GM23338 (cell line): Measurements from ENCODE around the gene ARHGEF9. TPM values are rescaled to one million over a fixed set of nuclear protein-coding genes. Genes with fewer than 3 reads are reported as not detected.

Experiments
- ATAC-seq: fragments of 200-7000 bp; cut with Tn5 transposase; 3 replicates; pipeline ENCODE4 v1.9.1; 2020
- DNase-seq: peaks from one replicate; pipeline ENCODE4 v3.0.0-alpha.2; 2015; ENCODE audit warnings: low spot score
- H2AFZ ChIP-seq: fragments of 200-600 bp; sonication (generic); 2 replicates; pipeline ENCODE4 v1.8.0; 2016; ENCODE audit warnings: antibody characterized with exemption, mild to moderate bottlenecking, moderate library complexity
- H3F3A ChIP-seq: fragments of 200-600 bp; sonication (generic); replicated peaks from 2 replicates; pipeline ENCODE4 v1.8.0; 2017; ENCODE audit warnings: antibody characterized with exemption, mixed run types, low read depth
- H3K27ac ChIP-seq: fragments of 200-600 bp; sonication (generic); 2 replicates; pipeline ENCODE4 v1.6.1; 2016; ENCODE audit warnings: low read depth
- H3K27me3 ChIP-seq: fragments of 200-600 bp; sonication (generic); 2 replicates; pipeline ENCODE4 v1.8.0; 2016; ENCODE audit warnings: mild to moderate bottlenecking, mixed run types, moderate library complexity; ENCODE audit not compliant: insufficient read depth
- H3K36me3 ChIP-seq: fragments of 200-600 bp; sonication (generic); 2 replicates; pipeline ENCODE4 v1.8.0; 2016; ENCODE audit warnings: mild to moderate bottlenecking; ENCODE audit not compliant: insufficient read depth
- H3K4me1 ChIP-seq: fragments of 200-600 bp; sonication (generic); 2 replicates; pipeline ENCODE4 v1.8.0; 2016; ENCODE audit warnings: mild to moderate bottlenecking, moderate library complexity; ENCODE audit not compliant: insufficient read depth
- H3K4me2 ChIP-seq: fragments of 200-600 bp; sonication (generic); 2 replicates; pipeline ENCODE4 v1.7.1; 2017; ENCODE audit warnings: mixed run types
- H3K4me3 ChIP-seq: fragments of 200-600 bp; sonication (generic); 2 replicates; pipeline ENCODE4 v1.6.1; 2016; ENCODE audit warnings: mixed run types
- H3K79me2 ChIP-seq: fragments of 200-600 bp; sonication (generic); replicated peaks from 2 replicates; pipeline ENCODE4 v1.8.0; 2017; ENCODE audit warnings: mild to moderate bottlenecking; ENCODE audit not compliant: insufficient read depth
- H3K9me2 ChIP-seq: fragments of 200-600 bp; sonication (generic); 2 replicates; pipeline ENCODE4 v1.8.0; 2017; ENCODE audit not compliant: insufficient read depth
- H4K20me1 ChIP-seq: fragments of 200-600 bp; sonication (generic); replicated peaks from 2 replicates; pipeline ENCODE4 v1.8.0; 2017; ENCODE audit warnings: mild to moderate bottlenecking; ENCODE audit not compliant: insufficient read depth
- H3K27ac Mint-ChIP-seq: 2 replicates; pipeline ENCODE4 v1.8.0; 2020; ENCODE audit warnings: inconsistent platforms, mild to moderate bottlenecking, moderate library complexity, mixed read lengths
- H3K27me3 Mint-ChIP-seq: 3 replicates; pipeline ENCODE4 v1.8.0; 2022; ENCODE audit warnings: low read depth, mild to moderate bottlenecking, moderate library complexity, mixed read lengths, inconsistent platforms; ENCODE audit not compliant: insufficient read depth, poor library complexity
- H3K36me3 Mint-ChIP-seq: 3 replicates; pipeline ENCODE4 v1.8.0; 2021; ENCODE audit warnings: low read depth, mild to moderate bottlenecking, inconsistent platforms, moderate library complexity, mixed read lengths
- H3K4me1 Mint-ChIP-seq: 3 replicates; pipeline ENCODE4 v1.8.0; 2020; ENCODE audit warnings: mild to moderate bottlenecking, inconsistent platforms, mixed read lengths
- H3K4me3 Mint-ChIP-seq: 3 replicates; pipeline ENCODE4 v1.8.0; 2021; ENCODE audit warnings: moderate library complexity, mild to moderate bottlenecking, inconsistent platforms, mixed read lengths
- H3K9me3 Mint-ChIP-seq: 3 replicates; pipeline ENCODE4 v1.8.0; 2020; ENCODE audit warnings: moderate library complexity, mild to moderate bottlenecking, inconsistent platforms, mixed read lengths
- CREB1 ChIP-seq: fragments of 250-450 bp; sonication (Bioruptor Pico); IDR thresholded peaks from 2 replicates; pipeline ENCODE4 v1.5.0; 2020; ENCODE audit warnings: low read depth, mild to moderate bottlenecking, moderate library complexity
- EZH2phosphoT487 ChIP-seq: fragments of 200-600 bp; sonication (generic); IDR thresholded peaks from one replicate; pipeline ENCODE4 v1.8.1; 2018; ENCODE audit warnings: antibody characterized with exemption; ENCODE audit not compliant: unreplicated experiment
- JUNB ChIP-seq: IDR thresholded peaks from one replicate; pipeline ENCODE4 v1.6.1; 2016; ENCODE audit warnings: antibody characterized with exemption; ENCODE audit not compliant: unreplicated experiment
- NANOG ChIP-seq: IDR thresholded peaks from 2 replicates; pipeline ENCODE4 v1.6.1; 2016; ENCODE audit warnings: antibody characterized with exemption, borderline replicate concordance
- POLR2AphosphoS5 ChIP-seq: IDR thresholded peaks from 2 replicates; pipeline ENCODE4 v1.6.1; 2016; ENCODE audit warnings: antibody characterized with exemption, low read depth
- STAT1 ChIP-seq: IDR thresholded peaks from one replicate; pipeline ENCODE4 v1.6.1; 2016; ENCODE audit warnings: antibody characterized with exemption; ENCODE audit not compliant: unreplicated experiment
- ZNF114 ChIP-seq: fragments of 250-450 bp; sonication (Bioruptor Pico); IDR thresholded peaks from 2 replicates; pipeline ENCODE4 v1.5.0; 2020; ENCODE audit warnings: mild to moderate bottlenecking, moderate library complexity
- ZNF331 ChIP-seq: fragments of 250-450 bp; sonication (Bioruptor Pico); IDR thresholded peaks from 2 replicates; pipeline ENCODE4 v1.5.0; 2020; ENCODE audit warnings: low read depth, mild to moderate bottlenecking, moderate library complexity
- polyA plus RNA-seq: library from polyadenylated mRNA; unstranded; fragments of >200 nt; fragmentation: Nextera tagmentation; extraction: Ambion mirVana; gene quantifications from 2 replicates; pipeline ENCODE4 v1.2.1, GENCODE V29; 2016
- total RNA-seq: library from RNA; depleted of rRNA; stranded (reverse); fragments of >200 nt; shearing (Covaris generic); gene quantifications from 2 replicates; pipeline ENCODE4 v1.2.3, GENCODE V29; 2014
- TF ChIP-seq, protein P1 (sequence below), 2 experiments: fragments of 200-600 bp in 1 of 2; sonication (generic) in 1 of 2; conservative IDR thresholded peaks; 2 replicates each; pipeline versions ENCODE4 v1.5.1 to v1.6.1; 2016 to 2017; ENCODE audit warnings: antibody characterized with exemption in 2 of 2, low read depth in 2 of 2, mild to moderate bottlenecking in 2 of 2, moderate library complexity in 1 of 2
- TF ChIP-seq, protein P2 (sequence below): IDR thresholded peaks from 2 replicates; pipeline ENCODE4 v1.6.1; 2016; ENCODE audit warnings: antibody characterized with exemption

Gene ARHGEF9
- total and polyA plus RNA-seq, 2 experiments from 2014 or later: 23.1 to 35.9 TPM

DNA sequence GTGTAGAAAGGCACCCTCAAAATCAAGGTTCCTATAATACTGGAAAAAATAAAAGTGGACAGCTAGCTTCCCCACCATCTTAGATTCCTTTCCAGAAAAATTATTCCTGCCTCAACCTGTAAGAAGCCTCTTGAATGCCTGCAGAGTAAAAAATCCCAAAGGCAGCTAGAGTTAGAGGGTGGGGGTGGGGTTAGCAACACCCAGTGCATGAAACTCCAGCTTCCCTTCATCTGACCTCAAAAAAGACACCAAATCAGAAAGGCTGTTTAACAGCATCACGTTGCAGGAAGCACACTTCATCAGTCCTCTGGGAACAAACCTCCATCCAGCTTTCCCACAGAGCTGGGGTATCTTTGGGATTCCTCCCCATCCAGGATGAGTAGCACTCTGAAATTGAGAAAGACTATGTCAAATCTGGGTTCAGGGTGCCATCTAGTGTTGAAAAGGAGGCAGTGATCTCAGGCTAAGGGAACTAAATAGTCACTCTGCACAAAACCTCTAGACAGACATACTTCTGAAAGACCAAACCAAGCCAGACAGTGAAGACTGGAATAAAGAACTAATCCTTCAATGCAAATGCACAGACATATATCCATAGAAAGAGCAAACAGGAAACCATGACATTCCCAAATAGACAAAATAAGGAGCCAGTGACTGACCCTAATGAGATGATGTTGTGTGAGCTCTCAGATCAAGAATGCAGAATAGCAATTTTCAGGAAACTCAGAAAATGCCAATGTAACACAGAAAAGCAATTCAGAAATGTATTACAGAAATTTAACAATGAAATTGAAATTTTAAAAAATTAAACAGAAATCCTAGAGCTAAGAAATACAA lies 97.9 kb downstream of the ARHGEF9 start:
- peaks cover 10% of the 10 kb centered on the region; the same call in 2 of the 3 replicates for H3K9me3 Mint-ChIP-seq

DNA sequence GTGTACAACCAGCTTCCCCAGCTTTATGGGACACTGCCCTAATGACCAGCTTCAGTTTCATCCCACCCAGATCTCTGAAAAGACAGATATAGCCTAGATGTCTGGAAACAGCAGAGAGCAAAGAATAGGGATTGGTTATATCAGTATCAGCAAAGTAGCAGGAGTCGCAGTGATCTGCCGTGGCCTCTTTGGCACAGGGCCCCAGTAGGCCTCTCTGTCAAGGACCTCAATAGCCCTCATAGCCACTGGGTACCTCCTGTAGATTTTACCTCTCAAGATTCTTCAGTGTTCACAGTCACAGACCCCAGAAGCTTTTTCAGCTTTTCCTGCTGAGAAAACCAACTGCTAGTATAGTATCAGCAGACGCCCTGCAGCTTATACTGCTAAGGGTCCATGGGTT lies 104.6 kb downstream of the ARHGEF9 start:
- no peak overlapping the region for H2AFZ ChIP-seq
- H3K36me3 Mint-ChIP-seq: peaks cover 40% of the 10 kb centered on the region; the same call in 2 of the 3 replicates
- H4K20me1 ChIP-seq: no peaks in the 10 kb centered on the region
- peaks cover 12% of the 10 kb centered on the region; the same call in 1 of the 2 replicates for H3K79me2 ChIP-seq
- H3K9me3 Mint-ChIP-seq: peaks cover 13% of the 10 kb centered on the region; the same call in 2 of the 3 replicates
- ATAC-seq (no peak), DNase-seq (no peak)
- H3K4me1 ChIP-seq: no peaks in the 10 kb centered on the region
- H3K27ac Mint-ChIP-seq: no peak overlapping the region
- no peaks in the 10 kb centered on the region for H3K27me3 Mint-ChIP-seq
- no peaks in the 10 kb centered on the region for H3K27me3 ChIP-seq
- no peak overlapping the region for H3K4me3 Mint-ChIP-seq
- H3K4me2 ChIP-seq: no peak overlapping the region
- H3K9me2 ChIP-seq: no peaks in the 10 kb centered on the region
- no peaks in the 10 kb centered on the region for H3K4me1 Mint-ChIP-seq
- H3F3A ChIP-seq: no peaks in the 10 kb centered on the region
- H3K4me3 ChIP-seq: no peak overlapping the region
- H3K36me3 ChIP-seq: peaks cover 4% of the 10 kb centered on the region; the same call in 1 of the 2 replicates
- H3K27ac ChIP-seq: no peak overlapping the region
- TF ChIP-seq, protein P1, sequence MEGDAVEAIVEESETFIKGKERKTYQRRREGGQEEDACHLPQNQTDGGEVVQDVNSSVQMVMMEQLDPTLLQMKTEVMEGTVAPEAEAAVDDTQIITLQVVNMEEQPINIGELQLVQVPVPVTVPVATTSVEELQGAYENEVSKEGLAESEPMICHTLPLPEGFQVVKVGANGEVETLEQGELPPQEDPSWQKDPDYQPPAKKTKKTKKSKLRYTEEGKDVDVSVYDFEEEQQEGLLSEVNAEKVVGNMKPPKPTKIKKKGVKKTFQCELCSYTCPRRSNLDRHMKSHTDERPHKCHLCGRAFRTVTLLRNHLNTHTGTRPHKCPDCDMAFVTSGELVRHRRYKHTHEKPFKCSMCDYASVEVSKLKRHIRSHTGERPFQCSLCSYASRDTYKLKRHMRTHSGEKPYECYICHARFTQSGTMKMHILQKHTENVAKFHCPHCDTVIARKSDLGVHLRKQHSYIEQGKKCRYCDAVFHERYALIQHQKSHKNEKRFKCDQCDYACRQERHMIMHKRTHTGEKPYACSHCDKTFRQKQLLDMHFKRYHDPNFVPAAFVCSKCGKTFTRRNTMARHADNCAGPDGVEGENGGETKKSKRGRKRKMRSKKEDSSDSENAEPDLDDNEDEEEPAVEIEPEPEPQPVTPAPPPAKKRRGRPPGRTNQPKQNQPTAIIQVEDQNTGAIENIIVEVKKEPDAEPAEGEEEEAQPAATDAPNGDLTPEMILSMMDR (conservative IDR thresholded peaks at IDR 0.05; ENCODE audit: low read depth in 2 of 2): no peak
- TF ChIP-seq JUNB (no peak), CREB1 (CRISPR knock-in tag) (no peak), POLR2AphosphoS5 (no peak), STAT1 (no peak), ZNF114 (CRISPR knock-in tag) (no peak), NANOG (no peak), EZH2phosphoT487 (no peak), ZNF331 (CRISPR knock-in tag) (no peak)
- TF ChIP-seq, protein P2, sequence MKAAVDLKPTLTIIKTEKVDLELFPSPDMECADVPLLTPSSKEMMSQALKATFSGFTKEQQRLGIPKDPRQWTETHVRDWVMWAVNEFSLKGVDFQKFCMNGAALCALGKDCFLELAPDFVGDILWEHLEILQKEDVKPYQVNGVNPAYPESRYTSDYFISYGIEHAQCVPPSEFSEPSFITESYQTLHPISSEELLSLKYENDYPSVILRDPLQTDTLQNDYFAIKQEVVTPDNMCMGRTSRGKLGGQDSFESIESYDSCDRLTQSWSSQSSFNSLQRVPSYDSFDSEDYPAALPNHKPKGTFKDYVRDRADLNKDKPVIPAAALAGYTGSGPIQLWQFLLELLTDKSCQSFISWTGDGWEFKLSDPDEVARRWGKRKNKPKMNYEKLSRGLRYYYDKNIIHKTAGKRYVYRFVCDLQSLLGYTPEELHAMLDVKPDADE: no peak

More for the DNA sequence above, 97.9 kb downstream of the ARHGEF9 start:
- no peak overlapping the region for H3K27ac ChIP-seq
- no peak overlapping the region for H2AFZ ChIP-seq
- TF ChIP-seq, protein P1 (conservative IDR thresholded peaks at IDR 0.05; ENCODE audit: low read depth in 2 of 2): peak; percentile 67 to 71
- no peak for TF ChIP-seq ZNF114 (CRISPR knock-in tag)
- Mint-ChIP-seq H3K4me3 (no peak overlapping the region), H3K27ac (peak overlapping the region; percentile 83; the same call in 1 of the 2 replicates), H3K36me3 (peaks cover 20% of the 10 kb centered on the region), H3K4me1 (peaks cover 11% of the 10 kb centered on the region), H3K27me3 (no peaks in the 10 kb centered on the region)
- no peak overlapping the region for H3K4me3 ChIP-seq
- H3K79me2 ChIP-seq: peaks cover 22% of the 10 kb centered on the region
- H4K20me1 ChIP-seq: no peaks in the 10 kb centered on the region
- H3K27me3 ChIP-seq: no peaks in the 10 kb centered on the region
- ATAC-seq: peak; percentile 74
- no peaks in the 10 kb centered on the region for H3F3A ChIP-seq
- H3K9me2 ChIP-seq: no peaks in the 10 kb centered on the region
- DNase-seq: peak; percentile 73
- peaks cover 4% of the 10 kb centered on the region; the same call in 1 of the 2 replicates for H3K36me3 ChIP-seq
- no peaks in the 10 kb centered on the region for H3K4me1 ChIP-seq
- H3K4me2 ChIP-seq: no peak overlapping the region
